GM21390 (cell line): ENCODE data around the gene TENT4A.

Experiments
- ATAC-seq: cut with Tn5 transposase; IDR thresholded peaks from one replicate; pipeline ENCODE4 v1.9.1; 2021; ENCODE audit not compliant: unreplicated experiment

The TENT4A gene

GRCh38 chr5:6792911-6793471, 79.8 kb downstream of the TENT4A start:
- ATAC-seq: no peak

GRCh38 chr5:6801236-6801635, 88.0 kb downstream of the TENT4A start:
- no peak for ATAC-seq

GRCh38 chr5:6803981-6804550, 90.8 kb downstream of the TENT4A start:
- no peak for ATAC-seq

GRCh38 chr5:6804766-6805501, 91.7 kb downstream of the TENT4A start:
- ATAC-seq: no peak

- ATAC-seq: no peak
These were observed 92.6 kb downstream of the TENT4A start for GRCh38 chr5:6805841-6806240.
